ENCODE measurements around the gene ATOH8. TPM values are rescaled to one million over a fixed set of nuclear protein-coding genes. Genes with fewer than 3 reads are reported as not detected.
A peak's percentile ranks its signal among the peaks of the same experiment; 100 is the strongest.

The ATOH8 gene
- polyA plus RNA-seq, 1 of the 3 experiments (the other 2 are of a cell fraction), result 5.6 TPM

DNA sequence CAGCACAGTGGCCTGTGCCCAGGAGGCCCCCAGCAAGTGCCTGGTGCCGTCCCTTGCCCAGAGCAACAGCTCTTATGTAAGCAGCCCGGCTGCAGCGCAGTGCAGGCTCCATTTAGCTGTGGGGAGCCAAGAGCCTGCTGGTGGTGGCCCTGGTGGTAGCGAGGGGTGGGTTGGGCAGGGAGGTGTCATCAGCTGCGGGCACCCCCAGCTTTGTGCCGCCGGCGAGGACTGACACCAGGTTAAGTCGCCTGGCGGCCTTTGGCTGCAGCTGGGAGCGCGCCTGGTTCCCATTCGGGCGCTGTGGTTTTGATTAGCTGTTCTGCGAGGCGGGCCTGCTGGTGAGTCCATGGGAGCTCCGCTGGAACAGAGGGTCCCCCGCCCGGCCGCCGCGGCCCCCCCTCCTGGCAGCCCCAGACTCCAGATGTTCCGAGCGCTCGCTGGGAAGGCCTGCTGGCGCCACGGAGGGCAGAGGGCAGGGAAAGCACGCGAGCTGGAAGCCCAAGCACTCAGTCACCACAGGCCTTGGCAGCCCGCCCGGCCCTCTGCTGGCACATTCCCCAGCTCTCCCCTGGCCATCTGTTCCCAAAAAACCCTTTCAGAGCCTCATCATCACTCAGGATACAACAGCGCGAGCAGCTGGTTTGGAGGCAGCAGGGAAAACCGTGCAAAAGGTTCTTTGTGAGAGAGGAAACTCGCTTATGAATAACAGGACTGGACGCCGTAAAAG, 18.4 kb downstream of the ATOH8 start (continued):
- TF ChIP-seq, protein P1, sequence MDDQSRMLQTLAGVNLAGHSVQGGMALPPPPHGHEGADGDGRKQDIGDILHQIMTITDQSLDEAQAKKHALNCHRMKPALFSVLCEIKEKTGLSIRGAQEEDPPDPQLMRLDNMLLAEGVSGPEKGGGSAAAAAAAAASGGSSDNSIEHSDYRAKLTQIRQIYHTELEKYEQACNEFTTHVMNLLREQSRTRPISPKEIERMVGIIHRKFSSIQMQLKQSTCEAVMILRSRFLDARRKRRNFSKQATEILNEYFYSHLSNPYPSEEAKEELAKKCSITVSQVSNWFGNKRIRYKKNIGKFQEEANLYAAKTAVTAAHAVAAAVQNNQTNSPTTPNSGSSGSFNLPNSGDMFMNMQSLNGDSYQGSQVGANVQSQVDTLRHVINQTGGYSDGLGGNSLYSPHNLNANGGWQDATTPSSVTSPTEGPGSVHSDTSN (IDR thresholded peaks at IDR 0.05), result peak; percentile 89
- no peak for TF ChIP-seq EZH2phosphoT487 (IDR thresholded peaks at IDR 0.05; ENCODE audit: borderline replicate concordance, low read depth)
- no peak for TF ChIP-seq NRF1 (IDR thresholded peaks at IDR 0.05; ENCODE audit: low read depth, low read length)
- TF ChIP-seq, protein P2, sequence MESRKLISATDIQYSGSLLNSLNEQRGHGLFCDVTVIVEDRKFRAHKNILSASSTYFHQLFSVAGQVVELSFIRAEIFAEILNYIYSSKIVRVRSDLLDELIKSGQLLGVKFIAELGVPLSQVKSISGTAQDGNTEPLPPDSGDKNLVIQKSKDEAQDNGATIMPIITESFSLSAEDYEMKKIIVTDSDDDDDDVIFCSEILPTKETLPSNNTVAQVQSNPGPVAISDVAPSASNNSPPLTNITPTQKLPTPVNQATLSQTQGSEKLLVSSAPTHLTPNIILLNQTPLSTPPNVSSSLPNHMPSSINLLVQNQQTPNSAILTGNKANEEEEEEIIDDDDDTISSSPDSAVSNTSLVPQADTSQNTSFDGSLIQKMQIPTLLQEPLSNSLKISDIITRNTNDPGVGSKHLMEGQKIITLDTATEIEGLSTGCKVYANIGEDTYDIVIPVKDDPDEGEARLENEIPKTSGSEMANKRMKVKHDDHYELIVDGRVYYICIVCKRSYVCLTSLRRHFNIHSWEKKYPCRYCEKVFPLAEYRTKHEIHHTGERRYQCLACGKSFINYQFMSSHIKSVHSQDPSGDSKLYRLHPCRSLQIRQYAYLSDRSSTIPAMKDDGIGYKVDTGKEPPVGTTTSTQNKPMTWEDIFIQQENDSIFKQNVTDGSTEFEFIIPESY (IDR thresholded peaks at IDR 0.05; ENCODE audit: borderline replicate concordance, low read depth), result peak; percentile 83
- TF ChIP-seq POLR2AphosphoS5 (IDR thresholded peaks at IDR 0.05; ENCODE audit: low read depth, low read length), result peak; percentile 96
- TF ChIP-seq, protein P3, sequence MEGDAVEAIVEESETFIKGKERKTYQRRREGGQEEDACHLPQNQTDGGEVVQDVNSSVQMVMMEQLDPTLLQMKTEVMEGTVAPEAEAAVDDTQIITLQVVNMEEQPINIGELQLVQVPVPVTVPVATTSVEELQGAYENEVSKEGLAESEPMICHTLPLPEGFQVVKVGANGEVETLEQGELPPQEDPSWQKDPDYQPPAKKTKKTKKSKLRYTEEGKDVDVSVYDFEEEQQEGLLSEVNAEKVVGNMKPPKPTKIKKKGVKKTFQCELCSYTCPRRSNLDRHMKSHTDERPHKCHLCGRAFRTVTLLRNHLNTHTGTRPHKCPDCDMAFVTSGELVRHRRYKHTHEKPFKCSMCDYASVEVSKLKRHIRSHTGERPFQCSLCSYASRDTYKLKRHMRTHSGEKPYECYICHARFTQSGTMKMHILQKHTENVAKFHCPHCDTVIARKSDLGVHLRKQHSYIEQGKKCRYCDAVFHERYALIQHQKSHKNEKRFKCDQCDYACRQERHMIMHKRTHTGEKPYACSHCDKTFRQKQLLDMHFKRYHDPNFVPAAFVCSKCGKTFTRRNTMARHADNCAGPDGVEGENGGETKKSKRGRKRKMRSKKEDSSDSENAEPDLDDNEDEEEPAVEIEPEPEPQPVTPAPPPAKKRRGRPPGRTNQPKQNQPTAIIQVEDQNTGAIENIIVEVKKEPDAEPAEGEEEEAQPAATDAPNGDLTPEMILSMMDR (IDR thresholded peaks at IDR 0.05), result peak; percentile 46
- peak; percentile 66; the same call in 1 of the 2 replicates for TF ChIP-seq MEF2A (IDR thresholded peaks at IDR 0.05; ENCODE audit: borderline replicate concordance, low read depth)
- TF ChIP-seq, protein P4, sequence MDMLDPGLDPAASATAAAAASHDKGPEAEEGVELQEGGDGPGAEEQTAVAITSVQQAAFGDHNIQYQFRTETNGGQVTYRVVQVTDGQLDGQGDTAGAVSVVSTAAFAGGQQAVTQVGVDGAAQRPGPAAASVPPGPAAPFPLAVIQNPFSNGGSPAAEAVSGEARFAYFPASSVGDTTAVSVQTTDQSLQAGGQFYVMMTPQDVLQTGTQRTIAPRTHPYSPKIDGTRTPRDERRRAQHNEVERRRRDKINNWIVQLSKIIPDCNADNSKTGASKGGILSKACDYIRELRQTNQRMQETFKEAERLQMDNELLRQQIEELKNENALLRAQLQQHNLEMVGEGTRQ (IDR thresholded peaks at IDR 0.05; ENCODE audit: borderline replicate concordance, low read depth, low read length), result no peak
- TF ChIP-seq, protein P5, sequence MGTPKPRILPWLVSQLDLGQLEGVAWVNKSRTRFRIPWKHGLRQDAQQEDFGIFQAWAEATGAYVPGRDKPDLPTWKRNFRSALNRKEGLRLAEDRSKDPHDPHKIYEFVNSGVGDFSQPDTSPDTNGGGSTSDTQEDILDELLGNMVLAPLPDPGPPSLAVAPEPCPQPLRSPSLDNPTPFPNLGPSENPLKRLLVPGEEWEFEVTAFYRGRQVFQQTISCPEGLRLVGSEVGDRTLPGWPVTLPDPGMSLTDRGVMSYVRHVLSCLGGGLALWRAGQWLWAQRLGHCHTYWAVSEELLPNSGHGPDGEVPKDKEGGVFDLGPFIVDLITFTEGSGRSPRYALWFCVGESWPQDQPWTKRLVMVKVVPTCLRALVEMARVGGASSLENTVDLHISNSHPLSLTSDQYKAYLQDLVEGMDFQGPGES (IDR thresholded peaks at IDR 0.05; ENCODE audit: low read depth, low read length), result no peak
- peak; percentile 57; the same call in 1 of the 2 replicates for TF ChIP-seq MXI1 (IDR thresholded peaks at IDR 0.05; ENCODE audit: low read depth, low read length)
- TF ChIP-seq RAD21 (IDR thresholded peaks at IDR 0.05; ENCODE audit: low read length), result peak; percentile 53
- peak; percentile 100 for TF ChIP-seq TCF12 (IDR thresholded peaks at IDR 0.05)
- TF ChIP-seq FOSL2 (IDR thresholded peaks at IDR 0.05; ENCODE audit: borderline replicate concordance, low read depth), result peak; percentile 81
- TF ChIP-seq TAF1 (IDR thresholded peaks at IDR 0.05; ENCODE audit: borderline replicate concordance, low read depth, low read length), result 0 out of 2 replicates have a peak, but pooled peaks have one; percentile 32
- peak; percentile 91; the same call in 1 of the 2 replicates for TF ChIP-seq SIN3A (IDR thresholded peaks at IDR 0.05; ENCODE audit: borderline replicate concordance, low read depth, low read length)

All from SK-N-SH (cell line).